C4-2B (cell line): ENCODE measurements around the gene TRIB2.
A peak's percentile ranks its signal among the peaks of the same experiment; 100 is the strongest.

Experiments used
- H3K27ac ChIP-seq: fragments of 450-650 bp; 2 replicates; pipeline ENCODE4 v1.5.1; 2017
- ZFX ChIP-seq: fragments of 450-650 bp; IDR thresholded peaks from 2 replicates; pipeline ENCODE4 v1.6.1; 2017
- TF ChIP-seq, protein P1 (sequence below): fragments of 450-650 bp; conservative IDR thresholded peaks from 2 replicates; pipeline ENCODE4 v1.5.1; 2017; ENCODE audit warnings: mild to moderate bottlenecking

TRIB2 gene

GRCh38 chr2:12716282-12717190 is at the start of gene TRIB2:
Gene TRIB2 (plus strand): TSS chr2:12716936. CDS start chr2:12718308, 1,372 bp downstream.
- TF ChIP-seq, protein P1, sequence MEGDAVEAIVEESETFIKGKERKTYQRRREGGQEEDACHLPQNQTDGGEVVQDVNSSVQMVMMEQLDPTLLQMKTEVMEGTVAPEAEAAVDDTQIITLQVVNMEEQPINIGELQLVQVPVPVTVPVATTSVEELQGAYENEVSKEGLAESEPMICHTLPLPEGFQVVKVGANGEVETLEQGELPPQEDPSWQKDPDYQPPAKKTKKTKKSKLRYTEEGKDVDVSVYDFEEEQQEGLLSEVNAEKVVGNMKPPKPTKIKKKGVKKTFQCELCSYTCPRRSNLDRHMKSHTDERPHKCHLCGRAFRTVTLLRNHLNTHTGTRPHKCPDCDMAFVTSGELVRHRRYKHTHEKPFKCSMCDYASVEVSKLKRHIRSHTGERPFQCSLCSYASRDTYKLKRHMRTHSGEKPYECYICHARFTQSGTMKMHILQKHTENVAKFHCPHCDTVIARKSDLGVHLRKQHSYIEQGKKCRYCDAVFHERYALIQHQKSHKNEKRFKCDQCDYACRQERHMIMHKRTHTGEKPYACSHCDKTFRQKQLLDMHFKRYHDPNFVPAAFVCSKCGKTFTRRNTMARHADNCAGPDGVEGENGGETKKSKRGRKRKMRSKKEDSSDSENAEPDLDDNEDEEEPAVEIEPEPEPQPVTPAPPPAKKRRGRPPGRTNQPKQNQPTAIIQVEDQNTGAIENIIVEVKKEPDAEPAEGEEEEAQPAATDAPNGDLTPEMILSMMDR, result peak; percentile 45
- no peak for TF ChIP-seq ZFX

DNA sequence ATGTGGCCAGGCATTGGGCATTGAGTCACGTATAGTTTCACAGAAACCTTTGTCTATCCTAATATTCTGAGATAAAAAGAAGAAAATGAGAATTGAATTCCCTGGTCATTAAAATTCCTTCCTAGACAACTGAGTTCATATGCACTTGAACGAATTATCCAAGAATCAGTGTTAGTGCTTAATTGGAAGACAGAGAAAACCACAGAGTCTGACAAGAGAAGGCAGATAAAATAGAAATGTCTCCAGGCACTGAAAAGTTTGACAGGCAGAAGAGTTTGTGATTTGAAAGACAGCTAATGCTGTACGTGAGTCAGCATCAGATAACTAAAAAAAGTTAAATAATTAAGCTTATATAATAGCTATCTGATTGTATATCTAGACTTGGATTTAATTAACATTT is 47.7 kb upstream of the TRIB2 start:
- TF ChIP-seq, protein P1, result no peak
- no peak for TF ChIP-seq ZFX
- H3K27ac ChIP-seq, result no peak overlapping the region

More at GRCh38 chr2:12716282-12717190, at the start of gene TRIB2:
- H3K27ac ChIP-seq, result peak within 1 kb of the TSS; percentile 73

DNA sequence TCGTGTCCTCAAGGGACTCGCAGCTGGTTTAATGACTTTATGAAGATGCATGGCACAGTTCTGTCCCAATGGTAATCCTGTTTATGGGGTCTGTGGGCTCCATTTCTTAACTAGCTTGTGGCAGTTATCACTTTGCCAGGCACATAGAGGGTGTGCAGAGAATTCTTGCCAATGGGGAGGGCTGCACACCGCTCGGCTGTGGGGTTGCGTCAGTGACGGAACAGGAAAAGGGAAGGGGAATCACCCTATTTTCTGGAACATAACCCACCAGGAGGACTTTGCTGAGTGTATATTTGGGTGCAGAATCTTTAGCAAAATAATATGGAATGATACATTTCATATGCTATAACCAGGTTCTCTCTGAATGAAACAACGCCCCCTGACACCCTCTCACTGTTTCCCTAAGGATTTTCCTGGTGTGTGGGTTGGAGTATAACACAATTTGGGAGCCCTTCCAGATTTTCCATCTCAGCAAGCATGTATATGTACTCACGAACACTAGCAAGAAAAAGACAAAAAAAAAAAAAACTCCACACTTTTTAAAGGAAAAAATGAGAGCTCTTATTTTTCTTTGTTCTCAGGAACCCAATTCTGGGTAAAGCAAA is 43.9 kb upstream of the TRIB2 start:
- H3K27ac ChIP-seq, result no peak overlapping the region
- TF ChIP-seq, protein P1, result no peak

DNA sequence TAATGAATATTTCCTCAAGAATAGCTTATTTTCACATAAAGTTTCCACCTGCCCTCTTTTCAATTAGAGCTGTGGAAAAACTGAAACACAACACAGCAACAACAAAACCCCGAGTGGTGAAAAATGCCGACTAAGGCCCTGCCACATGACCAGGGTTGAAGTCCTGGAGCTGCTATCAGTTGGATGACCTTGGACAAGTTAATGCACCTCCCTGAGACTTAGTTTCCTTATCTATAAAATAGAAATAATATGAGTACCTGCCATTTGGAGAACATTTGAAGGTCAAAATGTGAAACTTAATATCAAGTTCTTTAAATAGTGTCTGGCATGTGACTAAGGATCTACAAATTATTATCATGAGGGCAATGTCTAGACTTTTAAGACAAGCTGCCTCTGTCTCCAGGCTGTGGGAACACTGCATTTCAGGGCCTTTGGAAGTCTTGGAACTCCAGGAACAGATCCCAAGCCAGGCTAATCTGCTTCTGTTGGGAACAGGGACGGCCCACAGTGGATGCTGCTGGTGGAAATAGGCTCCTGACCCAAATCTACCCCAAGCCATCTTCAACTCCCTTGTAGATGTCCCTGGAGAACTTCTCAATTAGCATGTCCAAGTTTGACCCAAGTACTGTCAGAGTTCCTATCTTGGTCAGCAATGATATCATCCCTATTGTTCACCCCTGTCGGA is 42.0 kb upstream of the TRIB2 start:
- no peak overlapping the region for H3K27ac ChIP-seq
- TF ChIP-seq, protein P1, result no peak
- no peak for TF ChIP-seq ZFX

DNA sequence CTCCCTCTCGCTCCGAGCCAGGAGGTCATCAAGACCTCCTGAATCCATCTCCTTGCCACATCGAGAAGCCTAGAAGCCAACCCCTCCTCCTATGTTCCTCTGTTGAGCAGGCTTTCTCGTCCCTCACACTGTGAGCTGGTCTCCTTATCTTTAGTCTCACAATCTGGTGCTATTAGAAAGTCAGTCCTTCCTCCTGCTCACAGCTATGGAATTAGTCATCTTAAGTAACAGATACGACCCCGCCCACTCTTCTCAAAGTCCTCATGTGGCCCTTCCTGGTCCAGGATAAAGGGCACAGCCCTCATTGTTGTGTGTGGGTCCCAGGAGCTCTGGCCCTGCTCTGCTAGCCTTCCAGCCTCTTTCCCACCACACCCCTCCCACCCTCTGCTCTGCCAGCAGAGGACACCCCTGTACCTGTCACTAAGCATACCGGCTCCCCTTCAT is 41.4 kb upstream of the TRIB2 start:
- no peak overlapping the region for H3K27ac ChIP-seq
- no peak for TF ChIP-seq ZFX
- TF ChIP-seq, protein P1, result no peak

GRCh38 chr2:12675801-12676200 is 40.9 kb upstream of the TRIB2 start:
- TF ChIP-seq ZFX, result no peak
- TF ChIP-seq, protein P1, result no peak
- no peak overlapping the region for H3K27ac ChIP-seq

DNA sequence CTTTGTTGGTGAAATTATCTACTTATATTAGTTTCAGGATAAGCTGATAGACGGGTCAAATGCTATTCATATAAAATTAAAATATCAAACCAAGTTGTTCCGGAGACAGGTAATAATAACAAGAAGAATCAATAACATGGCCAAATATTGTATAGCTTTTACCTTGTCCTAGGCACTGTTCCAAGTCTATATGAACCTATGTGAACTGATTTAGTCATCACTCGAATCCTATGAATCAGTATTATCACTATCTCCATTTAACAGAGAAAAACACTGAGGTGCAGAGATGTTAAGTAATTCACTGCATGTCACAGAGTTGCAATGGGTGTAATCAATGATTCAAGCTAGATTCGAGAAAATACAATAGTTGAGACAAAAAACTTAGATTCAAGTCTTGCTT is 40.0 kb upstream of the TRIB2 start:
- H3K27ac ChIP-seq, result no peak overlapping the region
- TF ChIP-seq, protein P1, result no peak
- no peak for TF ChIP-seq ZFX
